IMR-90 (cell line): ENCODE data around the gene CPNE6.

ENCODE experiments used
- BHLHE40 ChIP-seq: fragments of 150-350 bp; IDR thresholded peaks from 2 replicates; pipeline ENCODE4 v1.6.1; 2016; ENCODE audit warnings: mild to moderate bottlenecking, low read depth, low read length
- CEBPB ChIP-seq: IDR thresholded peaks from 2 replicates; pipeline ENCODE4 v1.6.1; 2012; ENCODE audit warnings: low read depth, low read length, improper control_type of control experiment
- CTCF ChIP-seq: conservative IDR thresholded peaks from 2 replicates; pipeline ENCODE4 v1.5.1; 2012; ENCODE audit warnings: mild to moderate bottlenecking, low read depth, low read length, improper control_type of control experiment
- FOS ChIP-seq: fragments of 150-350 bp; IDR thresholded peaks from 2 replicates; pipeline ENCODE4 v1.6.1; 2016; ENCODE audit warnings: low read depth, low read length
- MAFK ChIP-seq: IDR thresholded peaks from 2 replicates; pipeline ENCODE4 v1.6.1; 2012; ENCODE audit warnings: low read depth, low read length, improper control_type of control experiment
- MAZ ChIP-seq: IDR thresholded peaks from 2 replicates; pipeline ENCODE4 v1.6.1; 2012; ENCODE audit warnings: low read depth, mild to moderate bottlenecking, low read length, improper control_type of control experiment, moderate library complexity, borderline replicate concordance
- NFE2L2 ChIP-seq: fragments of 150-350 bp; IDR thresholded peaks from 2 replicates; pipeline ENCODE4 v1.6.1; 2016; ENCODE audit warnings: low read depth, mild to moderate bottlenecking, low read length
- POLR2A ChIP-seq: IDR thresholded peaks from 2 replicates; pipeline ENCODE4 v1.6.1; 2012; ENCODE audit warnings: mild to moderate bottlenecking, low read depth, low read length
- RAD21 ChIP-seq: IDR thresholded peaks from 2 replicates; pipeline ENCODE4 v1.6.1; 2012; ENCODE audit warnings: low read length, improper control_type of control experiment
- RFX5 ChIP-seq: IDR thresholded peaks from 2 replicates; pipeline ENCODE4 v1.8.0; 2012; ENCODE audit warnings: low read depth, mild to moderate bottlenecking, low read length, moderate library complexity
- SMC3 ChIP-seq: fragments of 150-350 bp; IDR thresholded peaks from 2 replicates; pipeline ENCODE4 v1.6.1; 2016; ENCODE audit warnings: low read depth, mild to moderate bottlenecking, antibody characterized with exemption, low read length, moderate library complexity
- TF ChIP-seq, protein P1 (sequence below): fragments of 150-350 bp; IDR thresholded peaks from 2 replicates; pipeline ENCODE4 v1.6.1; 2017; ENCODE audit warnings: mild to moderate bottlenecking, antibody characterized with exemption, low read length, low read depth

GRCh38 chr14:24053548-24054323 lies 17.6 kb upstream of the CPNE6 start:
- TF ChIP-seq CTCF (no peak), RFX5 (no peak), RAD21 (no peak), MAFK (no peak), MAZ (no peak), BHLHE40 (no peak), SMC3 (no peak), FOS (no peak), POLR2A (no peak), CEBPB (no peak), NFE2L2 (no peak)
- TF ChIP-seq, protein P1, sequence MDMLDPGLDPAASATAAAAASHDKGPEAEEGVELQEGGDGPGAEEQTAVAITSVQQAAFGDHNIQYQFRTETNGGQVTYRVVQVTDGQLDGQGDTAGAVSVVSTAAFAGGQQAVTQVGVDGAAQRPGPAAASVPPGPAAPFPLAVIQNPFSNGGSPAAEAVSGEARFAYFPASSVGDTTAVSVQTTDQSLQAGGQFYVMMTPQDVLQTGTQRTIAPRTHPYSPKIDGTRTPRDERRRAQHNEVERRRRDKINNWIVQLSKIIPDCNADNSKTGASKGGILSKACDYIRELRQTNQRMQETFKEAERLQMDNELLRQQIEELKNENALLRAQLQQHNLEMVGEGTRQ, result no peak
